SHP77 (cell line): ENCODE results near the gene DPF1.

ENCODE experiments used
- DNase-seq, 2 experiments: peaks; one replicate each; lab custom pipeline; 2025; lab: John Stamatoyannopoulos, UW

Gene DPF1

GRCh38 chr19:38221421-38221820 lies 2.6 kb downstream of the DPF1 start:
- DNase-seq, result no peak

- no peak for DNase-seq
Observed at GRCh38 chr19:38219221-38219620, 4.8 kb downstream of the DPF1 start.

- DNase-seq, result no peak
Observed at GRCh38 chr19:38218204-38218603, 5.8 kb downstream of the DPF1 start.

GRCh38 chr19:38216785-38217641 lies 7.0 kb downstream of the DPF1 start:
- DNase-seq, result no peak

GRCh38 chr19:38213911-38214625 lies 10.0 kb downstream of the DPF1 start:
- DNase-seq, result no peak

- DNase-seq, result no peak
Observed at GRCh38 chr19:38213469-38213868, 10.6 kb downstream of the DPF1 start.

- DNase-seq, result no peak
Observed at GRCh38 chr19:38211766-38212165, 12.3 kb downstream of the DPF1 start.

- DNase-seq, result no peak
Observed at GRCh38 chr19:38211151-38211591, 12.9 kb downstream of the DPF1 start.

- DNase-seq, result peak; percentile 37 to 67
Observed at GRCh38 chr19:38210458-38210987, 13.5 kb downstream of the DPF1 start.

GRCh38 chr19:38209671-38210457 lies 14.2 kb downstream of the DPF1 start:
- peak; percentile 5 to 67 for DNase-seq

- DNase-seq, result no peak
Observed at GRCh38 chr19:38209152-38209551, 14.9 kb downstream of the DPF1 start.

GRCh38 chr19:38208571-38208970 lies 15.5 kb downstream of the DPF1 start:
- no peak for DNase-seq

GRCh38 chr19:38207543-38207942 lies 16.5 kb downstream of the DPF1 start:
- DNase-seq, result no peak

- no peak for DNase-seq
Observed at GRCh38 chr19:38206928-38207327, 17.1 kb downstream of the DPF1 start.

- DNase-seq, result no peak
Observed at GRCh38 chr19:38206006-38206745, 17.8 kb downstream of the DPF1 start.

GRCh38 chr19:38204728-38205127 lies 19.3 kb downstream of the DPF1 start:
- DNase-seq, result no peak

GRCh38 chr19:38204096-38204495 lies 19.9 kb downstream of the DPF1 start:
- DNase-seq, result no peak

- DNase-seq, result no peak
Observed at GRCh38 chr19:38203197-38203596, 20.8 kb downstream of the DPF1 start.

GRCh38 chr19:38202504-38202903 lies 21.5 kb downstream of the DPF1 start:
- no peak for DNase-seq

- no peak for DNase-seq
Observed at GRCh38 chr19:38201731-38202130, 22.3 kb downstream of the DPF1 start.

- no peak for DNase-seq
Observed at GRCh38 chr19:38199340-38199739, 24.7 kb downstream of the DPF1 start.
